Heart left ventricle (tissue), 16 donors: Measurements from ENCODE around the gene VWA5B1. TPM values are rescaled to one million over a fixed set of nuclear protein-coding genes. Genes with fewer than 3 reads are reported as not detected.

Experiments used
- ATAC-seq, 4 donors: fragments of 200-7000 bp; cut with Tn5 transposase; one replicate each; pipeline ENCODE4 v1.9.1; 2020 to 2022; ENCODE audit warnings: moderate library complexity in 4 of 4, mild to moderate bottlenecking in 3 of 4, moderate number of reproducible peaks in 1 of 4
- DNase-seq, 5 donors: peaks; one replicate each; pipeline ENCODE4 v3.0.0-alpha.2; 2020
- H3K27ac ChIP-seq, 12 donors: fragments of 200-600 bp; sonication (generic) in 4 of 12; one replicate each; pipeline versions ENCODE4 v1.5.0 to v1.8.0; 2016 to 2022; ENCODE audit warnings: mild to moderate bottlenecking in 2 of 12
- H3K27me3 ChIP-seq, 9 donors: fragments of 200-600 bp; sonication (generic) in 2 of 9; one replicate each; pipeline versions ENCODE4 v1.5.1 to v1.8.0; 2016 to 2022; ENCODE audit warnings: mild to moderate bottlenecking in 3 of 9
- H3K36me3 ChIP-seq, 9 donors: fragments of 200-600 bp; sonication (generic) in 2 of 9; one replicate each; pipeline versions ENCODE4 v1.5.0 to v1.8.0; 2018 to 2022; ENCODE audit warnings: mild to moderate bottlenecking in 2 of 9
- H3K4me1 ChIP-seq, 12 donors: fragments of 200-600 bp; sonication (generic) in 4 of 12; one replicate each; pipeline versions ENCODE4 v1.5.0 to v1.8.0; 2016 to 2022; ENCODE audit warnings: mild to moderate bottlenecking in 3 of 12
- H3K4me3 ChIP-seq, 12 donors: fragments of 200-600 bp; sonication (generic) in 4 of 12; one replicate each; pipeline versions ENCODE4 v1.5.0 to v1.8.0; 2017 to 2022; ENCODE audit warnings: mild to moderate bottlenecking in 9 of 12, moderate library complexity in 4 of 12
- H3K9me3 ChIP-seq, 12 donors: fragments of 200-600 bp; sonication (generic) in 4 of 12; one replicate each; pipeline versions ENCODE4 v1.5.0 to v1.8.0; 2016 to 2022; ENCODE audit warnings: mild to moderate bottlenecking in 1 of 12
- POLR2A ChIP-seq, 2 donors: fragments of 450-650 bp; IDR thresholded peaks; one replicate each; pipeline ENCODE4 v1.6.1; 2017; ENCODE audit warnings: antibody characterized with exemption in 2 of 2, mild to moderate bottlenecking in 2 of 2, moderate library complexity in 2 of 2
- WGBS, 4 donors: extraction: QIAGEN DNeasy Blood & Tissue Kit in 2 of 4; methylation state at CpG; one replicate each; pipeline versions ENCODE4 v1.1.5 to v1.1.7; 2013 to 2018; 5-methylcytosine and 5-hydroxymethylcytosine counted together
- intact Hi-C, 10 donors: fragments of 100-400 bp; cut with DNase I; formaldehyde crosslinking; loops; one replicate each; pipeline versions ENCODE4 v1.11.1 to v1.14.2; 2022
- polyA plus RNA-seq, 2 donors: library from polyadenylated mRNA; stranded (reverse); fragments of 200-250 nt; gene quantifications; one replicate each; pipeline ENCODE4 v1.2.3, GENCODE V29; 2013
- total RNA-seq, 9 donors: library from RNA; depleted of rRNA in 2 of 9; stranded (reverse); fragments of >200 nt in 2 of 9; fragmentation: NEBNext Ultra II Directional in 3 of 9; extraction: Animal tissue kit (Norgen Biotek cat#: 25700) in 3 of 9; gene quantifications; one replicate each; pipeline versions ENCODE4 v1.1.0 to v1.2.4, GENCODE V29; 2016 to 2023
- TF ChIP-seq, protein P1 (sequence below), 12 donors: fragments of 200-600 bp; sonication (generic) in 4 of 12; IDR thresholded peaks; one replicate each; pipeline versions ENCODE4 v1.5.0 to v1.8.0; 2018 to 2022; ENCODE audit warnings: antibody characterized with exemption in 12 of 12, mild to moderate bottlenecking in 5 of 12
- donor health status: ischemic (EF 13 %, LVEDD 7.1; RV severe dilation, severe dysfunction).
- donor health status: healthy with polysubstance abuse.
- donor health status: DM: no; HTN: yes; CAD: no.
- donor health status: DM: no; HTN: no; CAD: no.
- donor health status: ischemic (EF 25% LVEDD 6.9; RV normal size, moderate dysfunction).
- donor health status: ischemic (EF 25% LVEDD 5.7; RV mildly dilated, moderate dysfunction).
- donor health status: healthy.
- donor health status: DM: yes; HTN: yes; CAD: no.
- donor health status: ischemic (EF 35%, LVEDD 5.7; RV mildly dilated, moderate dysfunction).
- donor health status: nonischemic (EF 11% LVEDD 7.7; RV severe dilation, severe dysfunction).
- donor health status: DM: yes; HTN: yes; CAD: no.
- donor health status: PGD.
- donor health status: ischemic (EF 29% LVEDD 5.4; RV normal size, mild dysfunction).
- donor health status: nonischemic (EF 23%, LVEDD 6.1; RV moderate dilation, normal function).

The VWA5B1 gene
- total and polyA plus RNA-seq, 11 donors = 0.04 to 0.88 (median 0.12) TPM; not detected in 4

DNA sequence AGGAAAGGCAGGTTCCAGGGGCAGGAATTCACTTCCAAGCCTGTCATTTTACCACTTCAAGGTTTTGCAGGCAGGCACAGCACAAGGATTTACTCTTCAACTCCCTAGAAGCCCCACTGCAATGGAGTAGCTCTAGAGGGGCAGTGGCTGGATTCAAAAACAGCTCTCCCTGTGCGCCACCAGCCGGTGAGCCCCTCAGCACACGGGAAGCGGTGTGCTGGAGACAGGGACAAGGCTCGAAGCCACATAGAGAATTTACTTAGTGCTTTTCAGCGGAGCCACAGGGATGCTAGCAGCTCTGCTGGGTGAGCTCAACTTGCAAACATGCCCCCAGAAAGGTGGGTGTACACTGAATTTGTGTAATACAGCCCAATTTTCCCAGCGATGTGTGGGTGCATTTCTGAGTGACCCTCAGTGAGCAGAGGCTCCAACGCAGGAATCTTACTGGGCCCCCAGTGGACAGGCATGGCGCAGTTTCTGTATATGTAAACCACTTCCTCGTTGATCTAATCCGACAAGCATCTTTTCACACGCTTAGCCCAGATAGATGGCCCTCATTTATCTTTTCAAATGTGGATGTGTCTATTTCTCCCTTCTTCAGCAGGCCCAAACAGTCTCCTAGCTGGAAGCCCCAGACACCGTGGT lies 10.9 kb downstream of the VWA5B1 start:
- Histone ChIP-seq H3K27ac (peak overlapping the region in 1 of 12 donors; percentile 20), H3K9me3 (no peaks in the 10 kb centered on the region), H3K4me3 (no peak overlapping the region), H3K4me1 (peaks cover 0 to 6% (median 0%) of the 10 kb centered on the region in 12 donors), H3K36me3 (no peaks in the 10 kb centered on the region), H3K27me3 (peaks cover 0 to 4% (median 0%) of the 10 kb centered on the region in 9 donors)
- intact Hi-C loops = no loop called here
- TF ChIP-seq, protein P1, sequence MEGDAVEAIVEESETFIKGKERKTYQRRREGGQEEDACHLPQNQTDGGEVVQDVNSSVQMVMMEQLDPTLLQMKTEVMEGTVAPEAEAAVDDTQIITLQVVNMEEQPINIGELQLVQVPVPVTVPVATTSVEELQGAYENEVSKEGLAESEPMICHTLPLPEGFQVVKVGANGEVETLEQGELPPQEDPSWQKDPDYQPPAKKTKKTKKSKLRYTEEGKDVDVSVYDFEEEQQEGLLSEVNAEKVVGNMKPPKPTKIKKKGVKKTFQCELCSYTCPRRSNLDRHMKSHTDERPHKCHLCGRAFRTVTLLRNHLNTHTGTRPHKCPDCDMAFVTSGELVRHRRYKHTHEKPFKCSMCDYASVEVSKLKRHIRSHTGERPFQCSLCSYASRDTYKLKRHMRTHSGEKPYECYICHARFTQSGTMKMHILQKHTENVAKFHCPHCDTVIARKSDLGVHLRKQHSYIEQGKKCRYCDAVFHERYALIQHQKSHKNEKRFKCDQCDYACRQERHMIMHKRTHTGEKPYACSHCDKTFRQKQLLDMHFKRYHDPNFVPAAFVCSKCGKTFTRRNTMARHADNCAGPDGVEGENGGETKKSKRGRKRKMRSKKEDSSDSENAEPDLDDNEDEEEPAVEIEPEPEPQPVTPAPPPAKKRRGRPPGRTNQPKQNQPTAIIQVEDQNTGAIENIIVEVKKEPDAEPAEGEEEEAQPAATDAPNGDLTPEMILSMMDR (IDR thresholded peaks at IDR 0.05) = no peak
- TF ChIP-seq POLR2A (IDR thresholded peaks at IDR 0.05) = no peak
- WGBS, 4 donors = 67 to 74% (median 70%) methylated on average over 13 of the region's 13 CpGs
- ATAC-seq = no peak
- DNase-seq = no peak

GRCh38 chr1:20302108-20302471 lies 11.4 kb downstream of the VWA5B1 start:
- H3K36me3 ChIP-seq = no peaks in the 10 kb centered on the region
- H3K4me3 ChIP-seq = no peak overlapping the region
- peaks cover 0 to 4% (median 0%) of the 10 kb centered on the region in 9 donors for H3K27me3 ChIP-seq
- DNase-seq (peak in 2 of 5 donors; percentile 72 to 77), ATAC-seq (peak; percentile 81 to 92 (median 86))
- peak overlapping the region in 1 of 12 donors; percentile 20 for H3K27ac ChIP-seq
- H3K9me3 ChIP-seq = no peaks in the 10 kb centered on the region
- TF ChIP-seq, protein P1 (IDR thresholded peaks at IDR 0.05) = no peak
- no peak for TF ChIP-seq POLR2A (IDR thresholded peaks at IDR 0.05)
- peaks cover 0 to 6% (median 0%) of the 10 kb centered on the region in 12 donors for H3K4me1 ChIP-seq
- WGBS, 4 donors = 16 to 33% (median 26%) methylated on average over 2 of the region's 2 CpGs
- intact Hi-C loops = no loop called here

DNA sequence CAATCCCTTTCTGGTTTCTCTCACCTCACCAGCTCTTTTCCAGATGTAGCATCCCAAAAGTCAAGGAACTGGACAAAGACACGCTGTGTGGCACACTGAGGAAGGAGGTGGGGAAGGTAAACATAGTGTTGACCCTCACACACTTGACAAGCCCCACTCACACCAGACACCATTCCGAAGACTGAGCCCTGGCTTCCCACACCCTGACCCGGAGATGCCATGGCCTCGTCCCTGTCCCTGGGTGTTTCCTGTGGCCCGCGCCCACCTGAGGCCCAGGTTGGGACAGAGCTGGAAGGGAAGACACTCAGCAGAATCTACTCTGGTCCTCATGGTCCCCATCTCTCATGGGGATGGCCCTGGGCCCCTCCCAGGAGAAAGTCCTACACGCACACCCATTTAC lies 16.4 kb downstream of the VWA5B1 start:
- Histone ChIP-seq H3K4me1 (peaks cover 0 to 17% (median 2%) of the 10 kb centered on the region in 12 donors), H3K27ac (no peak overlapping the region), H3K36me3 (no peaks in the 10 kb centered on the region), H3K4me3 (no peak overlapping the region), H3K9me3 (no peaks in the 10 kb centered on the region), H3K27me3 (peaks cover 0 to 3% (median 0%) of the 10 kb centered on the region in 9 donors)
- intact Hi-C loops = no loop called here
- no peak for ATAC-seq
- TF ChIP-seq, protein P1 (IDR thresholded peaks at IDR 0.05) = no peak
- no peak for TF ChIP-seq POLR2A (IDR thresholded peaks at IDR 0.05)
- DNase-seq = no peak
- WGBS, 4 donors = 78 to 98% (median 94%) methylated on average over 5 to 7 of the region's 7 CpGs

DNA sequence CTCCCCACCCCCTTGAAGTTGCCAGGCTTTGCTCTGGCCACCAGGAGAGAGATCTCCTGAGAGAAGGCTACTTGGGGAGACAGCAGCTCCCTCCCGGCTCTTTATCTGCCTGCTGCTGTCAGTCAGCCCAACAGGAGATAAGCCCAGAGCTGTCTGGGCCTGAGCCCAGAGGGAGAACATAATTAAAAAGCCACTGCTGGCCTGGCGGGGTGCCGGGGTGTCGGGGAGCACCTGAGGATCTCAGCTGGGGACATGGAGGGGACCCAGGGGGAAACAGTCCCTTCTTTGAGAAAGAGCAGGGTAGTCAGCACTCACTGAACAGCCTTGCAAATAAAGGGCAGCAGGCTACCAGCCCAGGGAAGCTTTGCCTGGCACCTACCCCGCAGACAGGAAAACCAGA lies 17.9 kb downstream of the VWA5B1 start:
- ATAC-seq = peak; percentile 71 to 92 (median 80)
- intact Hi-C loops = no loop called here
- TF ChIP-seq, protein P1 (IDR thresholded peaks at IDR 0.05) = no peak
- no peak for TF ChIP-seq POLR2A (IDR thresholded peaks at IDR 0.05)
- DNase-seq = peak; percentile 30 to 80 (median 70)
- Histone ChIP-seq H3K9me3 (no peaks in the 10 kb centered on the region), H3K4me1 (peaks cover 0 to 17% (median 2%) of the 10 kb centered on the region in 12 donors), H3K27ac (peak overlapping the region in 2 of 12 donors; percentile 24 to 37), H3K27me3 (peaks cover 0 to 3% (median 0%) of the 10 kb centered on the region in 9 donors), H3K36me3 (no peaks in the 10 kb centered on the region), H3K4me3 (no peak overlapping the region)
- 18 to 41% (median 21%) methylated on average over 5 of the region's 5 CpGs for WGBS, 4 donors
